ENCODE data around the gene MYCBPAP. TPM values are rescaled to one million over a fixed set of nuclear protein-coding genes. Genes with fewer than 3 reads are reported as not detected.

The MYCBPAP gene
- polyA plus RNA-seq, 2 of the 4 experiments (the other 2 are of a cell fraction) = 0.93 to 2.5 TPM

- TF ChIP-seq RNF2 (IDR thresholded peaks at IDR 0.05; ENCODE audit: borderline replicate concordance, low read depth) (no peak), ESRRA (IDR thresholded peaks at IDR 0.05; ENCODE audit: borderline replicate concordance, low read length) (no peak), RCOR1 (IDR thresholded peaks at IDR 0.05; ENCODE audit: low read depth, low read length) (no peak)
Observed at GRCh38 chr17:50527949-50528474, 19.8 kb downstream of the MYCBPAP start (continued).

GRCh38 chr17:50529849-50530248 is 21.6 kb downstream of the MYCBPAP start:
- TF ChIP-seq POLR2A (IDR thresholded peaks at IDR 0.05; ENCODE audit: low read length) = no peak
- TF ChIP-seq NR3C1 (IDR thresholded peaks at IDR 0.05) = no peak
- no peak for TF ChIP-seq RARB (CRISPR knock-in tag; IDR thresholded peaks at IDR 0.05)
- no peak for TF ChIP-seq EHF (CRISPR knock-in tag; IDR thresholded peaks at IDR 0.05)
- TF ChIP-seq SMC3 (IDR thresholded peaks at IDR 0.05) = no peak
- no peak for TF ChIP-seq REST (IDR thresholded peaks at IDR 0.05)
- no peak for TF ChIP-seq MYC (IDR thresholded peaks at IDR 0.05; ENCODE audit: borderline replicate concordance, low read length)
- TF ChIP-seq CTCF (IDR thresholded peaks at IDR 0.05) = no peak
- no peak for TF ChIP-seq CHD2 (IDR thresholded peaks at IDR 0.05; ENCODE audit: low read length, partially characterized antibody)
- TF ChIP-seq ATOH8 (CRISPR knock-in tag; IDR thresholded peaks at IDR 0.05; ENCODE audit: low read depth) = no peak
- TF ChIP-seq CHD4 (IDR thresholded peaks at IDR 0.05; ENCODE audit: borderline replicate concordance) = no peak
- TF ChIP-seq ZSCAN20 (CRISPR knock-in tag; IDR thresholded peaks at IDR 0.05) = no peak
- no peak for TF ChIP-seq JUN (IDR thresholded peaks at IDR 0.05)
- no peak for TF ChIP-seq ZFP36 (IDR thresholded peaks at IDR 0.05; ENCODE audit: borderline replicate concordance, partially characterized antibody)
- TF ChIP-seq GATA3 (IDR thresholded peaks at IDR 0.05; ENCODE audit: borderline replicate concordance) = no peak
- no peak overlapping the region for H3K4me2 ChIP-seq
- no peaks in the 10 kb centered on the region for H3K9me3 ChIP-seq
- peaks cover 28% of the 10 kb centered on the region for H3K4me1 ChIP-seq
- ChIA-PET POLR2A (no interaction called here), CTCF (interaction anchor here (1.5 to 7.9 kb wide), 5 partner anchors 12 to 253 kb away, joined by 4 to 48 read pairs (median 10); no protein-coding TSS in a partner anchor)
- H3K4me3 ChIP-seq = no peak overlapping the region
- H3K27ac ChIP-seq = no peak overlapping the region
- 83% methylated on average over 7 of the region's 7 CpGs for WGBS (ENCODE audit: missing lambda C conversion rate)
- FAIRE-seq (no peak), DNase-seq (ENCODE audit: low read depth in 1 of 2, low spot score in 1 of 2) (no peak), ATAC-seq (no peak)

GRCh38 chr17:50531428-50532025 is 23.3 kb downstream of the MYCBPAP start:
- DNase-seq (ENCODE audit: low read depth in 1 of 2, low spot score in 1 of 2) (no peak), ATAC-seq (no peak), FAIRE-seq (no peak)
- H3K4me1 ChIP-seq = peaks cover 28% of the 10 kb centered on the region
- H3K27ac ChIP-seq = no peak overlapping the region
- H3K4me2 ChIP-seq = no peak overlapping the region
- POLR2A ChIA-PET = interaction anchor here (0.6 to 2.0 kb wide), 5 partner anchors 11 to 53 kb away, joined by 3 to 5 read pairs (median 4); no protein-coding TSS in a partner anchor
- WGBS (ENCODE audit: missing lambda C conversion rate) = 48% methylated on average over 6 of the region's 6 CpGs
- CTCF ChIA-PET = interaction anchor here (0.6 to 7.9 kb wide), 10 partner anchors 11 to 320 kb away, joined by 3 to 48 read pairs (median 6); partner anchors contain the start of genes RSAD1 and SPATA20
- TF ChIP-seq HMGXB4 (CRISPR knock-in tag; IDR thresholded peaks at IDR 0.05; ENCODE audit: borderline replicate concordance) = no peak
- TF ChIP-seq HOXA7 (CRISPR knock-in tag; IDR thresholded peaks at IDR 0.05) = no peak
- TF ChIP-seq MAFK (IDR thresholded peaks at IDR 0.05; ENCODE audit: partially characterized antibody) = no peak
- TF ChIP-seq KDM5A (IDR thresholded peaks at IDR 0.05) = no peak
- no peak overlapping the region for H3K4me3 ChIP-seq
- H3K9me3 ChIP-seq = no peaks in the 10 kb centered on the region

Data from A549 (cell line).